ENCODE data around the gene MDM2. TPM values are rescaled to one million over a fixed set of nuclear protein-coding genes. Genes with fewer than 3 reads are reported as not detected.
"Not testable (repeated sequence)": the region's sequence is repeated elsewhere in the genome, so short reads cannot be mapped to it uniquely, and the experiment has no call there.

MDM2 gene
- total and polyA plus RNA-seq, 9 of the 15 experiments (the other 6 are each of a cell fraction or from before 2014, with no cell fraction given) = 13.6 to 100 (median 49.0) TPM

DNA sequence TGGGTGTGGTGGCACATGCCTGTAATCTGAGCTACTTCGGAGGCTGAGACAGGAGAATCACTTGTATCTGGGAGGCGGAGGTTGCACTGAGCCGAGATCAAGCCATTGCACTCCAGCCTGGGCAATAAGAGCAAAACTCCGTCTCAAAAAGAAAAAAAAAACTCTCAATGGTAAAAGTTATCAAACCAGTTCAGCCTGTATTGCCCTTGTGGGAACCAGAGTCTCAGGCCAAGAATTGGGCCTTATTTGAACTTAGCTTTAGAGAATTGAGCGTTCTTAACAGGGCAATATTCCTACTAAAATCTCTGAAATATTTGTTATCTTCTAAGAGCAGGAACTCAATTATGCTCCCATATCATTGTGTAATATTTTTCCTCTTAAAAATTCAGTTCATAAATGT, 7.7 kb upstream of the MDM2 start (continued):
- TF ChIP-seq, protein P1, sequence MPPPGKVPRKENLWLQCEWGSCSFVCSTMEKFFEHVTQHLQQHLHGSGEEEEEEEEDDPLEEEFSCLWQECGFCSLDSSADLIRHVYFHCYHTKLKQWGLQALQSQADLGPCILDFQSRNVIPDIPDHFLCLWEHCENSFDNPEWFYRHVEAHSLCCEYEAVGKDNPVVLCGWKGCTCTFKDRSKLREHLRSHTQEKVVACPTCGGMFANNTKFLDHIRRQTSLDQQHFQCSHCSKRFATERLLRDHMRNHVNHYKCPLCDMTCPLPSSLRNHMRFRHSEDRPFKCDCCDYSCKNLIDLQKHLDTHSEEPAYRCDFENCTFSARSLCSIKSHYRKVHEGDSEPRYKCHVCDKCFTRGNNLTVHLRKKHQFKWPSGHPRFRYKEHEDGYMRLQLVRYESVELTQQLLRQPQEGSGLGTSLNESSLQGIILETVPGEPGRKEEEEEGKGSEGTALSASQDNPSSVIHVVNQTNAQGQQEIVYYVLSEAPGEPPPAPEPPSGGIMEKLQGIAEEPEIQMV (tag; conservative IDR thresholded peaks at IDR 0.05; ENCODE audit: low read depth) = no peak
- TF ChIP-seq, protein P2, sequence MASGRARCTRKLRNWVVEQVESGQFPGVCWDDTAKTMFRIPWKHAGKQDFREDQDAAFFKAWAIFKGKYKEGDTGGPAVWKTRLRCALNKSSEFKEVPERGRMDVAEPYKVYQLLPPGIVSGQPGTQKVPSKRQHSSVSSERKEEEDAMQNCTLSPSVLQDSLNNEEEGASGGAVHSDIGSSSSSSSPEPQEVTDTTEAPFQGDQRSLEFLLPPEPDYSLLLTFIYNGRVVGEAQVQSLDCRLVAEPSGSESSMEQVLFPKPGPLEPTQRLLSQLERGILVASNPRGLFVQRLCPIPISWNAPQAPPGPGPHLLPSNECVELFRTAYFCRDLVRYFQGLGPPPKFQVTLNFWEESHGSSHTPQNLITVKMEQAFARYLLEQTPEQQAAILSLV (tag; IDR thresholded peaks at IDR 0.05) = no peak
- TF ChIP-seq, protein P3, sequence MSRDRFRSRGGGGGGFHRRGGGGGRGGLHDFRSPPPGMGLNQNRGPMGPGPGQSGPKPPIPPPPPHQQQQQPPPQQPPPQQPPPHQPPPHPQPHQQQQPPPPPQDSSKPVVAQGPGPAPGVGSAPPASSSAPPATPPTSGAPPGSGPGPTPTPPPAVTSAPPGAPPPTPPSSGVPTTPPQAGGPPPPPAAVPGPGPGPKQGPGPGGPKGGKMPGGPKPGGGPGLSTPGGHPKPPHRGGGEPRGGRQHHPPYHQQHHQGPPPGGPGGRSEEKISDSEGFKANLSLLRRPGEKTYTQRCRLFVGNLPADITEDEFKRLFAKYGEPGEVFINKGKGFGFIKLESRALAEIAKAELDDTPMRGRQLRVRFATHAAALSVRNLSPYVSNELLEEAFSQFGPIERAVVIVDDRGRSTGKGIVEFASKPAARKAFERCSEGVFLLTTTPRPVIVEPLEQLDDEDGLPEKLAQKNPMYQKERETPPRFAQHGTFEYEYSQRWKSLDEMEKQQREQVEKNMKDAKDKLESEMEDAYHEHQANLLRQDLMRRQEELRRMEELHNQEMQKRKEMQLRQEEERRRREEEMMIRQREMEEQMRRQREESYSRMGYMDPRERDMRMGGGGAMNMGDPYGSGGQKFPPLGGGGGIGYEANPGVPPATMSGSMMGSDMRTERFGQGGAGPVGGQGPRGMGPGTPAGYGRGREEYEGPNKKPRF (IDR thresholded peaks at IDR 0.05; ENCODE audit: low read depth, low read length) = no peak

DNA sequence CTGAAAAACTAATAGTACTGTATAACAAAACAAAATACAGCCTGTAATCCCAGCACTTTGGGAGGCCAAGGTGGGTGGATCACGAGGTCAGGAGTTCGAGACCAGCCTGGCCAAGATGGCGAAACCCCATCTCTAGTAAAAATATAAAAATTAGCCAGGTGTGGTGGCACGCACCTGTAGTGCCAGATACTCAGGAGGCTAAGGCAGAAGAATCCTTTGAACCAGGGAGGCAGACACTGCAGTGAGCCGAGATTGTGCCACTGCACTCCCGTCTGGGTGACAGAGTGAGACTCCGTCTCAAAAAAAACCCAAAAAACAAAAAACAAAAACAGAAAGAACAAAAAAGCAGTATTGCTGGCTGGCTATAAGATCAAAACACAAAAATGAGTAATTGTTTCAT, 6.9 kb upstream of the MDM2 start:
- H3K9me3 ChIP-seq (replicated peaks; ENCODE audit: control insufficient read depth, insufficient read depth, low read depth, low read length); in situ Hi-C loops (cut with MboI); H3K4me1 ChIP-seq (replicated peaks in 1 of 2; ENCODE audit: control insufficient read depth in 2 of 2, insufficient read depth in 2 of 2, low read length in 2 of 2); H3K4me2 ChIP-seq (ENCODE audit: insufficient read depth, low read length); H3K9ac ChIP-seq (ENCODE audit: insufficient read depth in 1 of 2, low read depth in 2 of 2, low read length in 2 of 2); H3K27ac ChIP-seq (ENCODE audit: extremely low read depth, low read depth, low read length); H3K36me3 ChIP-seq (ENCODE audit: control insufficient read depth, insufficient read depth, low read length); intact Hi-C loops (cut with micrococcal nuclease); H4K20me1 ChIP-seq (replicated peaks; ENCODE audit: control insufficient read depth, insufficient read depth, low read length); DNase-seq (ENCODE audit: extremely low read depth in 1 of 4, low spot score in 3 of 4); H2AFZ ChIP-seq (ENCODE audit: low read depth, low read length); ATAC-seq; CTCF ChIA-PET (ENCODE audit: low intra/inter-chr PET ratio); BruUV-seq (replicated peaks); FAIRE-seq; H3K9me1 ChIP-seq (ENCODE audit: control insufficient read depth, insufficient read depth, low read length); H3K27me3 ChIP-seq (ENCODE audit: control insufficient read depth in 2 of 2, insufficient read depth in 2 of 2, low read length in 2 of 2); H3K79me2 ChIP-seq (ENCODE audit: control insufficient read depth, insufficient read depth, low read length); H3K4me3 ChIP-seq: not testable (repeated sequence)
- 84% methylated on average over 7 of the region's 7 CpGs for WGBS (ENCODE audit: insufficient coverage, low coverage, missing lambda C conversion rate)
- POLR2A ChIA-PET = interaction anchor here (1.2 to 1.3 kb wide), 2 partner anchors 8 to 15 kb away, joined by 3 to 5 read pairs; no protein-coding TSS in a partner anchor

DNA sequence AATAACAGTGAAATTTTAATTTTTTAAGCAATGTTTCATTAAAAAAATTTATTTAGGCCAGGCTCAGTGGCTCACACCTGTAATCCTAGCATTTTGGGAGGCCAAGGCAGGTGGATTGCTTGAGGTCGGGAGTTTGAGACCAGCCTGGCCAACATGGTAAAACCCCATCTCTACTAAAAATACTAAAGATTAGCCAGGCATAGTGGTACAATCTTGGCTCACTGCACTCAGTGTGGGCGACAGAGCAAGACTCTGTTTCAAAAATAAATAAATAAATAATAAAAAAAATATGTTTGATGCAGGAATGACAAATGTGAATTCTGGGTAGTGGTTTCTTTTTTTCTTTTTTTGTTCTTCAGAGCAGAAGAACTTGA, 5.6 kb upstream of the MDM2 start:
- WGBS (ENCODE audit: insufficient coverage, low coverage, missing lambda C conversion rate) = 54% methylated on average over 2 of the region's 2 CpGs
- BruUV-seq (replicated peaks); H3K9me3 ChIP-seq (replicated peaks; ENCODE audit: control insufficient read depth, insufficient read depth, low read depth, low read length); H3K79me2 ChIP-seq (ENCODE audit: control insufficient read depth, insufficient read depth, low read length); CTCF ChIA-PET (ENCODE audit: low intra/inter-chr PET ratio); H3K27me3 ChIP-seq (ENCODE audit: control insufficient read depth in 2 of 2, insufficient read depth in 2 of 2, low read length in 2 of 2); H4K20me1 ChIP-seq (replicated peaks; ENCODE audit: control insufficient read depth, insufficient read depth, low read length); H3K9ac ChIP-seq (ENCODE audit: insufficient read depth in 1 of 2, low read depth in 2 of 2, low read length in 2 of 2); intact Hi-C loops (cut with micrococcal nuclease); FAIRE-seq; H3K4me3 ChIP-seq; in situ Hi-C loops (cut with MboI); H3K4me2 ChIP-seq (ENCODE audit: insufficient read depth, low read length); H3K9me1 ChIP-seq (ENCODE audit: control insufficient read depth, insufficient read depth, low read length); H3K36me3 ChIP-seq (ENCODE audit: control insufficient read depth, insufficient read depth, low read length); H3K27ac ChIP-seq (ENCODE audit: extremely low read depth, low read depth, low read length); DNase-seq (ENCODE audit: extremely low read depth in 1 of 4, low spot score in 3 of 4); ATAC-seq: not testable (repeated sequence)
- POLR2A ChIA-PET = interaction anchor here (1.2 to 1.3 kb wide), 2 partner anchors 9 to 17 kb away, joined by 3 to 5 read pairs; no protein-coding TSS in a partner anchor
- Histone ChIP-seq H3K4me1 (replicated peaks in 1 of 2; ENCODE audit: control insufficient read depth in 2 of 2, insufficient read depth in 2 of 2, low read length in 2 of 2) (peaks cover 11 to 14% of the 10 kb centered on the region in 2 experiments; a peak in 4 of 5 replicates), H2AFZ (ENCODE audit: low read depth, low read length) (peak overlapping the region; percentile 45; the same call in 1 of the 2 replicates)

Measured in K562 (cell line).